ENCODE results near the gene SPSB1. TPM values are rescaled to one million over a fixed set of nuclear protein-coding genes. Genes with fewer than 3 reads are reported as not detected.

SPSB1 gene
- total RNA-seq, 1 experiment from 2014 or later, result 18.2 TPM

DNA sequence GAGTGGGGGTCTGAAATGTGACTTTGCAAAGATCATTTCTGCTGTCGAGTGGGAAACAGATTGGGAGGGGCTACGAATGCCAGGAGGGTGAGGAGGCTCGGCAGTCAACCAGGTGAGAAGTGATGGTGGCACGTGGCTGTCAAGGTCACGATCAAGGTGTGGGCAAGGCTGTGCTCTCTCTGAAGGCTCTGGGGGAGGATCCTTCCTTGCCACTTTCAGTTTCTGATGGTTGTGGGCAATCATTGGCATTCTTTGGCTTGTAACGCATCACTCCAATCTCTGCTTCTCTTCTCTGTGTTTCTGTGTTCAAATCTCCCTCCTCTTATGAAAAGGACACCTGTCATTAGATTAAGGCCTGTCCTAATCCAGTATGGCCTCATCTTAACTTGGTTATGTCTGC lies 6.1 kb upstream of the SPSB1 start:
- intact Hi-C loops (cut with micrococcal nuclease; ENCODE audit: unreplicated experiment), result loop anchor here (10.0 kb wide), 1 partner anchor 288 kb away; no protein-coding TSS in a partner anchor
- no peaks in the 10 kb centered on the region for H3K27me3 ChIP-seq (replicated peaks; ENCODE audit: control insufficient read depth, insufficient read depth, low read length)
- Mint-ChIP-seq H3K27me3 (ENCODE audit: insufficient read depth, unreplicated experiment) (no peaks in the 10 kb centered on the region), H3K4me1 (ENCODE audit: low read depth, unreplicated experiment) (no peaks in the 10 kb centered on the region), H3K9me3 (ENCODE audit: unreplicated experiment) (peaks cover 9% of the 10 kb centered on the region), H3K27ac (ENCODE audit: unreplicated experiment) (no peak overlapping the region), H3K36me3 (ENCODE audit: insufficient read depth, unreplicated experiment) (no peaks in the 10 kb centered on the region), H3K4me3 (ENCODE audit: unreplicated experiment) (no peak overlapping the region)
- H3K4me3 ChIP-seq (ENCODE audit: low read depth, low read length), result no peak overlapping the region
- CTCF ChIA-PET, result interaction anchor here (0.6 kb wide), 1 partner anchor 201 kb away, joined by 3 read pairs; no protein-coding TSS in a partner anchor
- peaks cover 13% of the 10 kb centered on the region for H3K9me3 ChIP-seq
- POLR2A ChIA-PET, result no interaction called here
- no peak for TF ChIP-seq CTCF (IDR thresholded peaks at IDR 0.05; ENCODE audit: insufficient read depth in 1 of 2, low read depth in 1 of 2, low read length in 1 of 2, severe bottlenecking in 1 of 2, unreplicated experiment in 1 of 2)
- H3K36me3 ChIP-seq (ENCODE audit: control insufficient read depth, insufficient read depth, low read length), result no peaks in the 10 kb centered on the region
- BruUV-seq (replicated peaks), result no TSS peak
- peaks cover 10% of the 10 kb centered on the region; the same call in 1 of the 2 replicates for H3K4me1 ChIP-seq
- DNase-seq, result no peak

DNA sequence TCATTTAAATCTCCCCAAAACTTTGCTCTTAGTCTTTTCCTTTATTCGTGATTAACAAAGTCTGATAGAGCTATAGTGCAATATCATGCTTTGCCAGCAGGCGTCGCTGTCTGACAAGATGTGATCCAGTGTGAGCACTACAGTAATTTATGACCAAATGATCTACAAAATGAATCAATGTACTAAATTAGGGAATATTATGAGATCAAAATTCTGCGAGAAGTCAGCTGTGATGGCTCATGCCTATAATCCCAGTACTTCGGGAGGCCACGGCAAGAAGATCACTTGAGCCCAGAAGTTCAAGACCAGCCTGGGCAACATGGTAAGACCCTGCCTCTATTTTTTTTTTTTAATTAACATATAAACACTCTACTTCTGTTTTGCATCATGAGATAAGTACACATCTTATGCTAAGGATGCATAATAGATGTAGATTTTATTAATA lies 3.6 kb upstream of the SPSB1 start:
- no peaks in the 10 kb centered on the region for H3K27me3 Mint-ChIP-seq (ENCODE audit: insufficient read depth, unreplicated experiment)
- Histone ChIP-seq H3K4me3 (ENCODE audit: low read depth, low read length) (no peak overlapping the region), H3K36me3 (ENCODE audit: control insufficient read depth, insufficient read depth, low read length) (no peaks in the 10 kb centered on the region), H3K27me3 (replicated peaks; ENCODE audit: control insufficient read depth, insufficient read depth, low read length) (no peaks in the 10 kb centered on the region), H3K9me3 (peaks cover 13% of the 10 kb centered on the region), H3K4me1 (peaks cover 20% of the 10 kb centered on the region)
- no TSS peak for BruUV-seq (replicated peaks)
- H3K4me1 Mint-ChIP-seq (ENCODE audit: low read depth, unreplicated experiment), result no peaks in the 10 kb centered on the region
- intact Hi-C loops (cut with micrococcal nuclease; ENCODE audit: unreplicated experiment), result loop anchor here (1.0 to 10.0 kb wide), 2 partner anchors 202 to 286 kb away; no protein-coding TSS in a partner anchor
- no peak overlapping the region for H3K27ac Mint-ChIP-seq (ENCODE audit: unreplicated experiment)
- DNase-seq, result peak; percentile 64 to 79
- H3K9me3 Mint-ChIP-seq (ENCODE audit: unreplicated experiment), result peaks cover 9% of the 10 kb centered on the region
- POLR2A ChIA-PET, result interaction anchor here (0.7 kb wide), 1 partner anchor 103 kb away, joined by 4 read pairs; no protein-coding TSS in a partner anchor
- TF ChIP-seq CTCF (IDR thresholded peaks at IDR 0.05; ENCODE audit: insufficient read depth in 1 of 2, low read depth in 1 of 2, low read length in 1 of 2, severe bottlenecking in 1 of 2, unreplicated experiment in 1 of 2), result peak; percentile 72 to 91
- no peak overlapping the region for H3K4me3 Mint-ChIP-seq (ENCODE audit: unreplicated experiment)
- H3K36me3 Mint-ChIP-seq (ENCODE audit: insufficient read depth, unreplicated experiment), result no peaks in the 10 kb centered on the region
- CTCF ChIA-PET, result interaction anchor here (0.7 to 2.6 kb wide), 6 partner anchors 22 to 206 kb away, joined by 3 to 19 read pairs (median 6); no protein-coding TSS in a partner anchor

DNA sequence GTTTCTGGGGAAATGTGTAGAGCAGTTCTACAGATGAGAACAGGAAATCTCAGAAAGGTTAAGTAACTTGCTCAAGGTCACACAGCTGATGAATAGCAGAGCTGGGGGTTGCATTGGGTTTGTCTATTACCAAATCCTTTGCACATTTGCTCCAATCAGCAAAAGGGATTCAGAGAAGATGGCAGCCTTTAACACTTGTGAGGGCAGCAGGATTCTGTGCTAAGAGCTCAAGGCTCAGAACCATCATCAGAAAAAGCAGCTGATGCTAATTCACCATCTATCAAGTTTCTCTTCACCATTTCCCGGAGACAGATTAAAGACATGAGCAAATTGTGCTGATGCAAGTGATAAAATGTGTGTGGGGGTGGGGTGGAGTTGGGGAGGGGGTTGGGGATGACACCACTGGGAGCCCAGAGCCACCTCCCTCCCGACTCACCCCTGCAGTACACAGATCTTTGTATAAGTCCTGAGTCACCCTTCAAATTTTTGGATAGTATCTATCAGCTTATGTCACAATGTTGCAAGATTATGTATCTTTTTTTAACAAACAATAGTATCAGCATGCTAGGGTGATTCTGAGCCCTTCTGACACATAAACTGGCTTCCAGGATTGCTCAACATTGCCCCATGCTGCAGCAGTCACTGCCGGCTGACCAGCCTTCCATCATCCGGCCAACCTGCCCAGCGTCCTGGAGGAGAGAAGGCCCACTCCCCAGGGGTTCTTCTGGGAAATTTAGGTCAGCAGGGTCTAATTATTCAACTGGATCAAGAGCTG lies 2.8 kb upstream of the SPSB1 start:
- Mint-ChIP-seq H3K4me1 (ENCODE audit: low read depth, unreplicated experiment) (no peaks in the 10 kb centered on the region), H3K36me3 (ENCODE audit: insufficient read depth, unreplicated experiment) (no peaks in the 10 kb centered on the region), H3K27me3 (ENCODE audit: insufficient read depth, unreplicated experiment) (no peaks in the 10 kb centered on the region), H3K9me3 (ENCODE audit: unreplicated experiment) (peaks cover 9% of the 10 kb centered on the region), H3K4me3 (ENCODE audit: unreplicated experiment) (no peak overlapping the region), H3K27ac (ENCODE audit: unreplicated experiment) (no peak overlapping the region)
- ChIA-PET CTCF (interaction anchor here (0.5 to 2.6 kb wide), 7 partner anchors 139 to 236 kb away, joined by 3 to 19 read pairs (median 3); no protein-coding TSS in a partner anchor), POLR2A (no interaction called here)
- H3K9me3 ChIP-seq, result peaks cover 10% of the 10 kb centered on the region
- BruUV-seq (replicated peaks), result no TSS peak
- no peaks in the 10 kb centered on the region for H3K36me3 ChIP-seq (ENCODE audit: control insufficient read depth, insufficient read depth, low read length)
- H3K4me3 ChIP-seq (ENCODE audit: low read depth, low read length), result no peak overlapping the region
- H3K4me1 ChIP-seq, result peaks cover 28% of the 10 kb centered on the region
- peak in 1 of 2 experiments; percentile 68 for DNase-seq
- intact Hi-C loops (cut with micrococcal nuclease; ENCODE audit: unreplicated experiment), result loop anchor here (1.0 to 10.0 kb wide), 3 partner anchors 147 to 285 kb away; no protein-coding TSS in a partner anchor
- H3K27me3 ChIP-seq (replicated peaks; ENCODE audit: control insufficient read depth, insufficient read depth, low read length), result no peaks in the 10 kb centered on the region
- TF ChIP-seq CTCF (IDR thresholded peaks at IDR 0.05; ENCODE audit: insufficient read depth in 1 of 2, low read depth in 1 of 2, low read length in 1 of 2, severe bottlenecking in 1 of 2, unreplicated experiment in 1 of 2), result no peak

All from Caco-2 (cell line).